Stimulated activated CD4-positive, alpha-beta T cell treated with anti-CD3 and anti-CD28 coated beads, TNF-alpha, amount 100 ng/mL, for 48 hours (primary cell): ENCODE results near the gene PTGR1.

ENCODE experiments used
- DNase-seq, 3 donors: peaks; one replicate each; pipeline ENCODE4 v3.0.0-alpha.2; 2020; ENCODE audit warnings: low read depth in 3 of 3

PTGR1 gene

DNA sequence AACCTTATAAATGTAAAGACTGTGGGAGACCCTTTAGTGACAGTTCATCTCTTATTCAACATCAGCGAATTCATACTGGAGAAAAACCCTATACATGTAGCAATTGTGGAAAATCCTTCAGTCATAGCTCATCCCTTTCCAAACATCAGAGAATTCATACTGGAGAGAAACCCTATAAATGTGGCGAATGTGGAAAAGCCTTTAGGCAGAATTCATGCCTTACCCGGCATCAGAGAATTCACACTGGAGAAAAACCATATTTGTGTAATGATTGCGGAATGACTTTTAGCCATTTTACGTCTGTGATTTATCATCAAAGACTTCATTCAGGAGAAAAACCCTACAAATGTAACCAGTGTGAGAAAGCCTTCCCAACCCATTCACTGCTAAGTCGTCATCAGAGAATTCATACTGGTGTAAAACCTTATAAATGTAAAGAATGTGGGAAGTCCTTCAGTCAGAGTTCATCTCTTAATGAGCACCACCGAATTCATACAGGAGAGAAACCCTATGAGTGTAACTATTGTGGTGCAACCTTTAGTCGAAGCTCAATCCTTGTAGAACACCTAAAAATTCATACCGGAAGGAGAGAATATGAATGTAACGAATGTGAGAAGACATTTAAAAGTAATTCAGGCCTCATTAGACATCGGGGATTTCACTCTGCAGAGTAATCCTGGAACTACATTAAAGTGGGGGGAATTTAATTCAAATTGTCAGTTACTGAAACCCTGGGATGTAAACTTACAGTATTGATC, 56.8 kb downstream of the PTGR1 start:
- no peak for DNase-seq

DNA sequence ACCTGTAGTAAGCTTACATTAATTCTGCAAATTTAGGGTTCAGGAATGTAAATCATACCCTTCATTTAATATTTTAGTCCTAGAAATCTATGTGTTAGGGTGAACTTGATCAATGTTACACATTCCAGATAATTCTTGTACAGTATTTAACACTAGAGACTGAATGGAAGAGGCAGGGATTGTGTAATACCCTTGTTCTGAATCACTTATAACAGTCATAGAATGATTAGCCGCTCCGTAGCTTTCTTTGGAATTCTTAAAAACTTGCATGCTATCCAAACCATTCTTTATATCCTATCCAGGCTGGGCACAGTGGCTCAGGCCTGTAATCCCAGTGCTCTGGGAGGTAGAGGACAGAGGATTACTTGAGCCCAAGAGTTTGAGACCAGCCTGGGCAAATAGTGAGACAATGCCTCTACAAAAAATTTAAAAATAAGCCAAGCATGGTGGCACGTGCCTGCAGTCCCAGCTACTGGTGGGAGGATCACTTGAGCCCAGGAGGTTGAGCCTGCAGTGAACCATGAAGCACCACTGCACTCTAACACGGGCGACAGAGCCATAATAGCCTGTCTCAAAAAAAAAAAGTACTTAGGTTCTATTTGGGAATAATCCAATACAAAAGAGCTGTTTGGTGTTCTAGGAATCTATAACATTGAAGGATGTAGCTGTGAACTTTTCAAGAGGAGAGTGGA, 66.2 kb downstream of the PTGR1 start:
- no peak for DNase-seq

DNA sequence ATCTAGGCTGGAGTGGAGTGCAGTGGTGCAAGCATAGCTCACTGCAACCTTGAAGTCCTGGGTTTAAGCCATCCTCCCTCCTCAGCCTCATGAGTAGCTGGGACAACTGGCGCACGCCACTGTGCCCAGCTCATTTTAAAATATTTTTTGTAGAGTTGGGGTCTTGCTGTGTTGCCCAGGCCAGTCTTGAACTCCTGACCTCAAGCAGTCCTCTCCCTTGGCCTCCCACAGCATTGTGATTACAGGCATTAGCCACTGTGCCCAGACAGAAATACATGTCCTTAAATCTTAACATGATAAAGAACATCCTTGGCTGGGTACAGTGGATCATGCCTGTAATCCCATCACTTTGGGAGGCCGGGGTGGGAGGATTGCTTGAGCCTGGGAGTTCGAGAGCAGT, 67.7 kb downstream of the PTGR1 start:
- DNase-seq: no peak

DNA sequence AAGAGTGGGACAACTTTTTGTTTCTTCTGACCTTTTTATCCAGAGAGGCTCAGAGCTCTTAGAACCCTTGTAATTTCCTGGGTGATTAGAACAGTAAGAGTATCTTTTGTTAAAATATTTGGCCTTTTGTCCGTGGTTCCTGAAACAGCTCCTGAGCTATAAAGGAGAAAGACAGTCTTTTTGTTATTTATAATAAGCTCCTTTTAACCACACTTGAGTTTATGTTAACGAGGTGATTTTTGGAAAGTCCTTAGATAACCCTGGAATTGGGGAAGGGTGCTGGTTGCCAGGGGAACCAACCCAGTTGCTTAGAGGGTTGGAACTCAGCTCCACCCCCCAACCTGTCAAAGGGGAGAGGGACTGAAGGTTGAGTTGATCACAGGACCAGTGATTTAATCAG, 69.7 kb downstream of the PTGR1 start:
- DNase-seq: no peak

DNA sequence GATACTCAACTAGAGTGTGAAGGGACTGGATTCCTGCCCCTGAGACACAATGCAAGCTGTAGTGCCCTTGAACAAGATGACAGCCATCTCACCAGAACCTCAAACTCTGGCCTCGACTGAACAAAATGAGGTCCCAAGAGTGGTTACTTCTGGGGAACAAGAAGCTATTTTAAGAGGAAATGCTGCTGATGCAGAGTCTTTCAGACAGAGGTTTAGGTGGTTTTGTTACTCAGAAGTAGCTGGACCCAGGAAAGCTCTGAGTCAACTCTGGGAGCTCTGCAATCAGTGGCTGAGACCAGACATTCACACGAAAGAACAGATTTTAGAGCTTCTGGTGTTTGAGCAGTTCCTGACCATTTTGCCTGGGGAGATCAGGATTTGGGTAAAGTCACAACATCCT, 72.1 kb downstream of the PTGR1 start:
- no peak for DNase-seq

DNA sequence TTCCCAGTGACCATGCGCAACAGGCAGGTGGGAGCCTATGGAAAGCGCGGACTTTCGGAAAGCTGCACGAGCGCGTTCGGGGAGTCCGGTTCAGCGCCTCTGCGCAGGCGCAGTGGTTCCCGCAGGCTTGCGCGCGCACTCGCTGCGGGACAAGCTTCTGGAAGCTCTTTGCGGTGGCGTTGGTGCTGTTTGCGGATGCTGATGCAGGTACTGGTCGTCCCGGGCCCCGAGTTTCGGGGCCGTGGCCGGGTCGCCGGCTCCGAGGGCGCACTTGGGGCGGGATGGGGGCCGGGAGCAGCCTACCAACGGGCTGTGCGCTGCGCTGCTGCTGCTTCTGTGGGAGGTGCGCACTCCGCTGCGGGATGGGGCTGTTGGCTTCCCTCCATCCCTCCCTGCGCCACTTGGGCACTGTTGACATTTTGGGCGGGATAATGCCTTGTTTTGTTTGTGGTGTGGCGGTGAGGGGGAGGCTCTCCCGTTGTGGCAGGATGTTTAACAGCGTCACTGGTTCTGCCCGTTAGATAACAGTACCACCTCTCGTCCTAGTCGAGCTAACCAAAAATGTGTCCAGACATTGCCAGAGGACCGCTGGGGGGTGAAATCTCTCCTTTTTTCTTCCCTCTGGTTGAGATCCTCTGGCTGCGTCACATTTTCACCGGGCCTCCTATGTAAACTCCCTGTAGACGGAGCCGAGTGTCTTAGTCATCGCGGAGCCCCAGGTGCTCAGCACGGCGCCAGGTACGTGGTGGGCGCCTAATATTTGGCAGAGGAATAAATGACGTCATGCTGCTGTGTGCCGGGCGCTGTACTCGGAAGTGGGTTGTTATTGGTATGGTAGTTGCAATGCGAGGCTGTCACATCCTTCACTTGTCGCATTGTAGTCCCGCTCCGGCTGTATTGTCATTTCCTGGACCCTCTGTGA, 74.1 kb downstream of the PTGR1 start, which contains the start of gene ZNF483:
ZNF483 (plus strand) TSS at position 124 of the 922 bp plus-strand sequence. CDS start 2,217 bp downstream, outside the sequence.
- DNase-seq: peak; percentile 35 to 48 (median 38)

DNA sequence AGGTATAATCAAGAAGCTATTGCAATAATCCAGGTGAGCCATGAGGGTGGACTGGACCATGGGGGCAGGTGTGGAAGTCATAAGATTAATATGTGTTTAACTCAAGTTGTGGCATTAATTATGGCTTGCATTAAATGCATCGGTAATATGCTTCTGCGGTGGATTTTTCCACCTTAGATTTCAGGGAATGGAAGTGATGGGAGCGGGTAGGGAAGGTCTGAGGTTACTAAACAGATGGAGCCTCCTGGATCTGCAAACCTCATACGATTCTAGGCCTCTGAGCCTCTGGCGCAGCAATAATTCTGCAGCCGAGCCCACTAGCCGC, 74.8 kb downstream of the PTGR1 start:
- no peak for DNase-seq

DNA sequence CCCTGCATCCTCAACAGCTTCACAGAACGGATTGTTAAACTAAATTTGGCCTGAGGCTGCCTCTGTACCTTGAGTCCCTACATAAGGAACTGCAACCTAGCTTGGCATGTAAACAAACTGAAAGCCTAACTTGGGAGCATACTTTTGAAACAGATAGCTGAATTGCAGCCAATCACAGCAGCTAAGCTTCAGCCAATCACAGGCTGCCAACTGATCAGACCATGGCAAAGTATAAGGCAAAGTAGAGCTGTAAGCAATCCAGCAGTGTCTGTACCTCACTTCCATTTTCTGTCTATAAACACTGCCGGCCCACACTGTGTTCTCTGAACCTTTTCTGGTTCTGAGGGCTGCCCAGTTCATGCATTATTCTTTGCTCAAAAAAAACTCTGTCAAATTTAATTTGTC, 83.4 kb downstream of the PTGR1 start:
- DNase-seq: no peak

DNA sequence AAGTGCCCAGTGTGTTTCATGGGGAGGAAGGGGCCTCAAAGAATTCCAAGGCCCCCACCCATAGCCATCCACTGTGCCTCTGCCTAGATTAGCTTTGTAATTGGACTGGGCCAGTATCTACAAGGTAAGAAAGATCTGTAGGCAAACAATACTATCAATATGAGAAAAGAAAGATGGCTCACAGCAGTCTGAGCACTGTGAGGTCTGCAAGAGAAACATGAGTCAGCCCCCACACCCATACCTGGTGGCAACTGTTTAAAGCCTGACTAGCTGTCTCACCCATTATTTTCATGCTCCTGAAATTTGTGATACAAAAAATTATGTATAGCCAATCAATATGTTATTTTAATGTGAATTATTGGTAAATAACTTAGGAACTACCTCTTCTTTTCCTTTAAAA, 84.5 kb downstream of the PTGR1 start:
- DNase-seq: no peak
